HepG2 (cell line): ENCODE results near the gene SRD5A2.

Experiments used
- ATF2 ChIP-seq: sonication (generic); formaldehyde crosslinking; IDR thresholded peaks from 2 replicates; pipeline ENCODE4 v1.4.0; 2020; ENCODE audit warnings: missing genetic modification reagents
- IKZF1 ChIP-seq: fragments of 450-650 bp; IDR thresholded peaks from 2 replicates; pipeline ENCODE4 v1.7.1; 2016
- JUN ChIP-seq: sonication (generic); formaldehyde crosslinking; IDR thresholded peaks from 2 replicates; pipeline ENCODE4 v1.4.0; 2020; ENCODE audit warnings: mild to moderate bottlenecking, missing genetic modification reagents
- RXRB ChIP-seq: IDR thresholded peaks from 2 replicates; pipeline ENCODE4 v1.6.1; 2016; ENCODE audit warnings: borderline replicate concordance, missing genetic modification reagents, missing compliant biosample characterization
- SRSF1 ChIP-seq: fragments of 200-400 bp; formaldehyde crosslinking; optimal IDR thresholded peaks from 2 replicates; pipeline ENCODE3; 2017; ENCODE audit warnings: mild to moderate bottlenecking, low read depth, low read length, moderate library complexity

- TF ChIP-seq IKZF1 (no peak), JUN (no peak), SRSF1 (no peak), RXRB (CRISPR knock-in tag) (no peak), ATF2 (CRISPR knock-in tag) (no peak)
Observed at GRCh38 chr2:31511376-31511775, 69.4 kb downstream of the SRD5A2 start.
